Effector CD8-positive, alpha-beta T cell (primary cell): ENCODE measurements around the gene XRCC2.
"Not testable (repeated sequence)": the region's sequence is repeated elsewhere in the genome, so short reads cannot be mapped to it uniquely, and the experiment has no call there.

Experiments used
- DNase-seq: peaks from one replicate; lab custom pipeline; 2025; lab: John Stamatoyannopoulos, UW
- total RNA-seq, 4 experiments: gene quantifications; one replicate each; lab custom pipeline; 2026; lab: John Stamatoyannopoulos, UW

XRCC2 gene
- total RNA-seq = 0.19 to 4.2 (median 2.1) reads per million in 4 experiments

DNA sequence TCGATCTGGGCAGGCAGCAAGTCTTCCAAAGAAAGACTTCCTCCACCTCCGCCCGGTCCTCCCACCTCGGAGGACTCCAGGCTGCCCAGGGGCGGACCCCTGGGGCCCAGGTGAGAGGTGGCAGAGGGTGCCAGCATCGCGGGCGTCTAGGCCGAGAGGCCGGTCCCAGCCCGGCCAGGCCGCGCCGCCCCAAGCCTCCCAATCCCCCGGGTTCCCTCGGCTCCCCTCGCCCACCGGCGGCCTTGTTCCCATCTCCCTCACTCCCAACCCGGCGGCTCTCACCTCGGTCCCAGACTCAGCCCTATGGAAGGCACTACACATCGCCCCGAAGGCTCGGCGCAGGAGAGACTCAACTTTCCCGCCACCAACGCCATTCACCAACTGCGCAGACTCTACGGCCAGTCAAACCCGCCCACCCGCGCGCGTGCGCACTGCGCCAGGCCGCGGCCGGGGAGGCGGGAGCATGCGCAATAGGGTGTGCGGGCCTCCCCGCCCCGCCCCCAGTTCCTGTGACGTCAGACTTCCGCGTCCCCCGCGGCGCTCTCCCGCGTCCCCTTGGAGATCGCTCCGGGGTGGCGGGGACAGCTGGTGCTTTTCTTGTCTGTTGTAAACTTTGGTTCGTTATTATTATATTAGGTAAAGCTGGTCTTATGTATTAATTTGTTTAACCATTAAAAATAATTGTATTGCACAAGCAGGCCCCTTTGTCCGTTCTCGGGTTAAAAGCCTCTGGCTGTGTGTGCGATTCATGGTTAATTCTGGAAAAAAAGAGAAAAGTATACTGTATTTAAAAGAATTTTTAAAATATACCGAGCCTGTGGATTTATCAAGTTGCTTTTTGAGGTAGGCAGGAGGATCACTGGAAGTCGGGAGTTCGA, at the start of gene XRCC2:
TSS of gene XRCC2 (minus strand) at position 383 of the 878 bp plus-strand sequence. CDS start at position 321, 62 bp downstream.
- peak; percentile 95 for DNase-seq

DNA sequence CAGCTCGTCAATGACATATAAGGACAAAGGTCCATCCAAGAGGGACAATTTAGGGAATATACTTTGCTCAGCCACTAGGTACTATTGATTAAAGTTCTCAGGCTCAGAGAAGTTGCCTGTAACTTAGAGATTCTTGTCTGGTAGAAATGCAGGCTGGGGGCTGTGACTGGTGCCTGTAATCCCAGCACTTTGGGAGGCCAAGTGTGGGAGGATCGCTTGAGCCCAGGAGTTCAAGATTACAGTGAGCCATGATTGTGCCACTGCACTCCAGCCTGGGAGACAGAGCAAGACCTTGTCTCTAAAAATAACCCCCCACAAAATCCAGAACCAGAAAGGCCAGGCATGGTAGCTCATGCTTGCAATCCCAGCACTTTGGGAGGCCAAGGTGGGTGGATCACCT, 47.4 kb upstream of the XRCC2 start:
- no peak for DNase-seq

DNA sequence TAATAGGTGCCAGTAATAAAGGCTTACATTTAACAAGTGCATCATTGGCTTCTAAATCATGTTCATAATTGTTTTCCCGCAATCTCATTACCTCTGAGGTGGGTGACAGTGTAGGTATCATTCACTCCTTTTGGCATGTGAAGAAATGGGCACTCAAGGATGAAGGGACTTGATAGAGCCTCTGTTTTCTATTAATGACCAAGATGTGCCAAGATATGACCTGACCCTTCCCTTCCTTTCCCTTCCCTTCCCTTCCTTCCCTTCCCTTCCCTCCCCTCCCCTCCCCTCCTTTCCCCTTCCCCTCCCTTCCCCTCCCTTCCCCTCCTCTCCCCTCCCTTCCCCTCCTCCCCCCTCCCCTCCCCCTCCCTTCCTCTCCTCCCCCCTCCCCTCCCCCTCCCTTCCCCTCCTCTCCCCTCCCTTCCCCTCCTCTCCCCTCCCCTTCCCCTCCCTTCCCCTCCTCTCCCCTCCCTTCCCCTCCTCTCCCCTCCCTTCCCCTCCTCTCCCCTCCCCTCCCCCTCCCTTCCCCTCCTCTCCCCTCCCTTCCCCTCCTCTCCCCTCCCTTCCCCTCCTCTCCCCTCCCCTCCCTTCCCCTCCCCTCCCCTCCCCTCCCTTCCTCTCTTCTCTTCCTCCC, 36.6 kb upstream of the XRCC2 start:
- DNase-seq = not testable (repeated sequence)

DNA sequence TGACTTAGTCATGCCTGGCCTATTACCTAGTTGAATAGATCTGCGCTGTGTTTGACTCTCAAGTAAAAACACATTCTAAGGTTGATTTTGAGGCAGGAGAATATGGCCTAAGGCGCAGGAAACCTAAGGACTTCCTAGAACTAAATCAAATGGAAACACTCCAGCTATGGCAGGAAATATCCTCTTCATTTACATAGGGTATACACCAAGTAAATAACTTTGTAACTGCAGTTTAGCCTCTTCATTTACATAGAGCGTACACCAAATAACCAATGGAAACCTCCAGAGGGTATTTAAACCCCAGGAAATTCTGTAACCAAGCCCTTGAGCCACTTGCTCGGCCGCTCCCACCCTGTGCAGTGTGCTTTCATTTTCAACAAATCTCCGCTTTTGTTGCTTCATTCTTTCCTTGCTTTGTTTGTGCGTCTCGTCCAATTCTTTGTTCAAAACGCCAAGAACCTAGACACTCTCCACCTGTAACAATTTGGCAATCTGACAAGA, 35.6 kb upstream of the XRCC2 start:
- DNase-seq = no peak

DNA sequence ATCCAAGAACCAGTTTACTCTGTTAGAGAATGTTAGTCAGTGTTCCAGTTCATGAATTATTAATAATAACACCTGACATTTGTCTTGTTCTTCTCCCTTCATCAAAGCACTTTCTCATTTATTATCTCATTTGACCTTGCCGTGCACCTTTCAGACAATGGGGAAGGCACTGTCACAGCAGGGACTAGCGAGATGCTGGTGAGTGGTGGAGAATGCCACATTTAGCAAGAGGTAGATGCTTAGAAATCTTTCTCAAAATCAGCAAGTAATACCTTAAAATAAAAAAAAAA, 34.2 kb upstream of the XRCC2 start:
- DNase-seq = no peak

DNA sequence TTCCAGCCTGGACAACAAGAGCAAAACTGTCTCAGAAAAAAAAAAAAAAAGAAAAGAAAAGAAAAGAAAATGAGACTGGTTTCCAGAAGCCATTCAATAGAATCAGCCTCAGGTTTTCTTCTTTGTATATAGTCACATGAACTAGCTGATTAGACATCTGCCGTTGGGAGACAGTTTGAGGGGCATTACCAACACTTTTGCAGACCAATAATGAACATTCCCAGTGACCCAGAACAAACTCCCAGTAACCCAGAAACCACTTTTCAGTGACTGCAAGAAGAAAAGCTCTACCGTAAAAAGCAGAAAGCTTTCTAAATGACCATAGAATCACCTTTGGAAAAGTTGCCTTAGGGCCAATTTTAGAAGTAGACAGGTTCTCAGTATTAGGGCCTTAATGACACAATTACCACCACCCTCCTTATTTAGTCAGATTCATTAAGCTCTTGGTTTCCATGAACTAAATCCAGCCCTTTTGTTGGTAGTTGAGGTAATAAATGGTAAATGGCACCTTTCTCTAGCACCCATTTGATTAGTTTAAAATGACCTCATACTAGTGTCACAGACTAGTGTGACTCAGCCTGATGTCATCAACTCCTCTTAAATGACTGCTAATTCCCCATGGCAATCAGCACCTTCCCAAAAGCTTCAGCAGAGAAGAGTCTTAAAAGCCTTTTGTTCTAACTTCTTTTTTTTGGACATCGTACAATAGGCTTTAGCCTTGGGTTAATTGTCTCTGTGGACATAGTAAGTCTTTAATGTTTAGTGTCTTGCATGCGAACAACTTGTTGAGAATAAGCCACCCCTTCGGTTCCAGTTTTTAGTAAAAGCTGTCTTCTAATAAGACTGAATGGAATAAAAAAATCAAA, 33.6 kb upstream of the XRCC2 start:
- DNase-seq = no peak

DNA sequence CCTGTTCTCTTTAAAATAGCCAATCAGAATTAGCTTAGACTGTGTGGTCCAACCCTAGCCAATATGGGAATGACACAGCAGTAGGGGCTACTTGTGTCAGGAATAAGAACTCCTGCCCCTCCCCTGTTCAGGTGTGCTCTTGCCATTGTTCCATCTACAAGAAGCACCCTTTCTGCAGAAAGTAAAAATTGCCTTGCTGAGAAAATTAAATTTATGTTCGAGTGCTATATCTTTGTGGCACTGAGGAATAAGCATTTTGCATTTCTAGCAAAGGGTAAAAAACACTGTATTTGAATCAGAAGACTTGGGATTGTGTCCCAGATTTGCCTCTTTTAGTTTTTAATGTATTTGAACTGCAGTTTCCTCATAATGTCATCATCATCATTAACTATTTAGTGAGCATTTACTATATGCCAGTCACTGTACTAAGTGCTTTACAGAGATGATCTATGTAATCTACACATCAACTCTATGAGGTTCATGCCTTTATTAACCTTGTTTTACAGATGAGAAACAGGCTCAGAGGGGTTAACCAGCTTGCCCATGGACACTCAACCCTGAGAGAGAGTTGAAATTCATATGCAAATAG, 28.9 kb upstream of the XRCC2 start:
- no peak for DNase-seq

DNA sequence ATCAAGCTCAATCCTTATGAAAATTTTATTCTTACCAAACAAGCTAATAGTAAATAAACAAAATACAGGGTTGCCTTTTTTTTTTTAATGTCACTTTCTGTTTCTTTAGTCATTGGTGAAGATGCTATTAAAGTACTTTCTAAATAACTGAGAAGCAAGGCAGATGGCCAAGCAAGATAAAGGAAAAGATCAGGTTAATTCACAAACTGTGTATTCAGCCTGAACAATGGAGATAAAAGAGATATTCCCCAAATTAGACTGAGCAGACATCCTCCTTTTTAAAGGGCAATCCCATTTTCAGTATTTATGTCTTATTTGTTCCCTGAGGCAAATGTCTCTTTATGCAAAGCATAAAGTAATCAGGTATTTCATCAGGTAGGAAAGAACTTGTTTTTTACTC, 23.1 kb upstream of the XRCC2 start:
- no peak for DNase-seq

DNA sequence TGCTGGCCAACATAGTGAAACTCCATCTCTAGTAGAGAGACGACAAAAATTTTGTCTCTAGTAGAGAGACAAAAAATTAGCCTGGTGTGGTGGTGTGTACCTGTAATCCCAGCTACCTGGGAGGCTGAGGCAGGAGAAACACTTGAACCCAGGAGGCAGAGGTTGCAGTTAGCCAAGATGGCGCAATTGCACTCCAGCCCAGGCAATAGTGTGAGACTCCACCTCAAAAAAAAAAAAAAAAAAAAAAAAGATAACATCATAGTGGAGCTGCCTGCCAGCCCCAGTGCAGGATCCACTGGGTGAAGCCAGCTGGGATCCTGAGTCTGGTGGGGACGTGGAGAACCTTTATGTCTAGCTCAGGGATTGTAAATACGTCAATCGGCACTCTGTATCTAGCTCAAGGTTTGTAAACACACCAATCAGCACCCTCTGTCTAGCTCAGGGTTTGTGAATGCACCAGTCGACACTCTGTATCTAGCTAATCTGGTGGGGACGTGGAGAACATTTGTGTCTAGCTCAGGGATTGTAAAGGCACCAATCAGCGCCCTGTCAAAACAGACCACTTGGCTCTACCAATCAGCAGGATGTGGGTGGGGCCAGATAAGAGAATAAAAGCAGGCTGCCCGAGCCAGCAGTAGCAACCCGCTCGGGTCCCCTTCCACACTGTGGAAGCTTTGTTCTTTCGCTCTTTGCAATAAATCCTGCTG, 21.5 kb upstream of the XRCC2 start:
- not testable (repeated sequence) for DNase-seq

DNA sequence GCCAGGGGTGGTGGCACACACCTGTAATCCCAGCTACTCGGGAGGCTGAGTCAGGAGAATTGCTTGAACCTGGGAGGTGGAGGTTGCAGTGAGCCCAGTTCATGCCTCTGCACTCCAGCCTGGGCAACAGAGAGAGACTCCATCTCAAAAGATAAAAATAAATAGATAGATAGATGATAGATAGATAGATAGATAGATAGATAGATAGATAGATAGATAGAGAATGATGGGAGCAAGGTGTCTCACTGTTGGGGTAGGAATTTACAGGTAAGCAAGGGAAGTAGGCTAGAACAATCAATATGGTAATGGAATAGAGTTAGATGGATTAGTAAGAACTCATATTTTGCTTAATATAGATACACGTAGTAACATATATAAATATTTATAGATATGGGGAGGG, 16.3 kb upstream of the XRCC2 start:
- DNase-seq = not testable (repeated sequence)

DNA sequence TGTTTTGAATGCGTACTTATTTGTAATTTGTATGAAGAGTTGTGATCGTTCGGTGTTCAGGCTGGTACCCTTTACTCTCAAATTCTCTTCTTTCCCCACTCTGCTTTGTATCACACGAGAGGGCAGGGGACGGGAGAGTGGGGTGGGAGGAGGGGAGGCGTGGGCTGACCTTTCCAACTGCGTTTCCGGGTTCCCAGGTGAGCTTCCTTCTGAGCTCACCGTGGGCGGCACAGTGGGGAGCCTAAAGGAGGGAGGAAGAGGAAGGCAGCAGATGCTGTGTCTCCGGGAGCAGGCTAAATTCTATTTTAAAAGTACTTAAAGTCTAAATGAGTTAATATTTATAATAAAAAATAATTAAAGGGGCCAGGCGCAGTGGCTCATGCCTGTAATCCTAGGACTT, 7.4 kb upstream of the XRCC2 start:
- DNase-seq = no peak

DNA sequence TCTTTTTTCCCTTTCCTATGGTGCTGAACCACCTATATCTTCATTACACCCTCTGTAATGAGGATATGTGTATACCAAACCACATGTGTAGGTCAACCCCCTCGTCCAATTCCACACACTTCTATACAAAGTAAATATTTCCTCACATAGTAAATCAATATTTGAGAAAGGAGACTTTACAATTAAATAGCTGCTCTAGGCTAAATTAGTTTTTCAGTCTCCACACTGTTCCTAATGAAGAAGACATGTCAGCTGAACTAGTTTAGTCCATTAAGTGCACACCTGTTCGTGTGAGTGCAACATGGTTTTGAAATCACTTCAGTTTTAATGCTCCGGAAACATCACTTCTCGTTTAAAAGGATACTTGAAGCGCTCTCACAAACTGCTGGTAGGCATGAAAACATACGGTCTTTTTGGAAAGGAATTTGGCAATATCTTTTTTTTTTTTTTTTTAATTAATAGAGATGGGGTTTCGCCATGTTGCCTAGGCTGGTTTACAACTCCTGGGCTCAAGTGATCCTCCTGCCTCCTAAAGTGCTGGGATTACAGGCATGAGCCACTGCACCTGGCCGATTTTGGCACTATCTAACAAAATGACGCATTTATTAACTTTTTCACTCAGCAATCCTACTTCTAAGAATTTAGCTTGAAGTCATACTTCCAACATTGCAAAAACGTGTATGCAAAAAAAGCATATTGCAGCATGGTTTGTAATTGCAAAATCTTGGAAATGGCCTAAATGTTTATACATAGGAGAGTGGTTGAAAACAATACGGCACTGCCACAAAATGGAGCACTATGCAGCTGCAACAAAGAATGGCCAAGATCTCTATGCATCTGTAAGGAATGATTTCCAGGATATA, 2.1 kb upstream of the XRCC2 start:
- no peak for DNase-seq

DNA sequence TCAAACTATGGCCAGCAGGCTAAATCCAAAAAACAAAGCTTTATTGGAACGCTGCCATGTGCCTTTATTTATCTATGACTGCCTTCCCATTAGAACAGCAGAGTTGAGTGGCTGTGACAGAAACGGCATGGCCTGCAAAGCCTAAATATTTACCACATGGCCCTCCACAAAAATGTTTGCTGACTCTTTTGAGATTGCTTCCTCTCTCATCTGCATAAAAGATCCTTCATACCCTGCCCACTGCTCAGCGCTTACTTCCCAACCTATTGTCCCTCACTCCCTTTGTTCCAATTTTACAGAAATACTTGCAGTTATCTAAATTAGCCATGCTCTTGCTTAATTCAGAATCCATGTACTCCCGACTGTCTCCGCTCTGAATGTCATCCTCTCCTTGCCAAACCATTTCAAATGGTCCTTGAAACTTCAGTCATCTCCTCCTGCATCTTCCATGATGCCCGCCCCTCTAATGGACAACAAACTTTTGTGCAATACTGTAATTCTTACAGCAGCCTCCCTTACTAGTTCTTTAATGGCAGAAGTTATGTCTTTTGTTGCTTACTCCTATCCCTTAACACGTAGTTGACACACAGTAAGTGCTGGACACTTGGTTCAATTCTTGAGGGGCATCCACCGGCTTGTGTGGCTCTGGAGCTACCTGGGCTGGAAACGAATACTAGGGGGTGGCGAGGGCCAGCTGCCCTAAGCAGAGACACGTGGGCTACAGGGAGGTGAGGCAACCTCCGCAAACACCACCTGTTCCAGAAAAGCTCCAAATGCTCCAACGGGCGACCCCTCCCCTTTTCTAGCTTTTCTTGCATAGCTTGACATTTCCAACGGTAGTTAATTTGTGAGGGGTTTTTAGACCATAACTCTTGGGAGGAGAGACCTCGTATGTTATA, 832 bp downstream of the XRCC2 start:
- no peak for DNase-seq

DNA sequence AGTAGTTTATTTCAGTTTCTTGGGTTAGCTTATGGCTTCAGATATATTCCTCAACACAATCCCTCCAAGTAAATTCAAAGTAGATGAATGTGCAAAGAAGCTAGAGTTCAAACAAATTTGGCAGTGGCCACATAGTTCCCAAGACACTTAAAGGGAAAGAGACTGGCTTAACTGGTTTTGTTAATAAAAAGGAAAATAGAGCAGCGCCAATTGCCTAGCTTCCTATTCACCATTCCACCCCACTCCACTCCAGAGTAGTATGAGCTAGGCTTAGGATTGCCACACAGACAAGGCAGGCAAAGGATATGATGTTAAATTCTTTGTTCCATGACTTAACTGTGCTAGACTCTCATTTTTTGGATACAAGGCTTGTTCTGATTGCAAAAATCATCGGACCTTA, 2.0 kb downstream of the XRCC2 start:
- DNase-seq = no peak

DNA sequence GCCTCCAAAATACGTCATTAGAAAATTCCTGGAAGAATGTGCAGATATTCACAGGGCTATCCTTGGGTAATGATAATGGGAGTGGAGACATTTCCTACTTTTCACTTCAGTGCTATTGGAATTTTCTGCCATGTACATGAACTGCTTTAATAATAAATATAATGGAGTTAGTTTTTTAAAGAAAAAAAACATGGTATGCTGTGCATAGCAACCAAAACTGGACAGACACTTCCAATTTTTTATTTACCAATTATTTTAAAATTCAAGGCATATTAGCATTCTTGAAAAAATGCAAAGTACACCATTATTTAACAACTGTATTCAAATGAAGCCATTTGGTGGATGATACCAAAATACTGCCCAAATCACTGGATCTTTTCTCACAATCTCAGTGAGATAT, 3.3 kb downstream of the XRCC2 start:
- no peak for DNase-seq

DNA sequence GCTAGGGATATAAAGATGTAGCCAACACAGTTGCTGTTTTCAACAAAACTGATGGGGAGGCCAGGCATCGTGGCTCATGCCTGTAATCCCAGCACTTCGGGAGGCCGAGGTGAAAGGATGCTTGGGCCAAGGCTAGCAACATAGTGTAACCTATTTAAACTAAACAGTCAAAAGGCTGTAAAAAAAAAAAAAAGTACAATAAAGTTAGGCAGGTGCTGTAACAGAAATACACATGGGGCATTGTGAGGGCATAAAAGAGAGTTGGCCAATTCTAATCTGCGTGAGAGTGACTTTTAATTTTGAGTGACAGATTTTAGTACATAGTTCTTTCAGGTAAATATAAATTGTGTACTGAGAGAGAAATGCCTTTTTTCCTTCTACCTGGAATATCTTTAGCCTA, 6.2 kb downstream of the XRCC2 start:
- DNase-seq = no peak

DNA sequence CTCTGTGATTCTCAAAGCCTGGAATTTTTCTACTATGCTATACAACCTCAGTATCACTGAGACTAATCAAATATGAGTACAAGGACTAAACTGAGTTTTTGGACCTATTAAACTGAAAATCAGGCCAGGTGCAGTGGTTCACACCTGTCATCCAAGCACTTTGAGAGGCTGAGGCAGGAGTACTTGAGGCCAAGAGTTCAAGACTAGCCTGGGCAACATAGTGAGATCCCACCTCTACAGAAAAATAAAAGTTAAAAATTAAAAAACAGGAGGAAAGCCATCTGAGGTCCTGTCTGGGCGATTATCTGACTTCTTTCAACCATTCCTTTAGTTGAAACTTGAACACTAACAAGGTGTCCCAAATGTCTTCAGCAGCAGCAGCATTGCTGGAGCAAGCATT, 7.0 kb downstream of the XRCC2 start:
- no peak for DNase-seq

DNA sequence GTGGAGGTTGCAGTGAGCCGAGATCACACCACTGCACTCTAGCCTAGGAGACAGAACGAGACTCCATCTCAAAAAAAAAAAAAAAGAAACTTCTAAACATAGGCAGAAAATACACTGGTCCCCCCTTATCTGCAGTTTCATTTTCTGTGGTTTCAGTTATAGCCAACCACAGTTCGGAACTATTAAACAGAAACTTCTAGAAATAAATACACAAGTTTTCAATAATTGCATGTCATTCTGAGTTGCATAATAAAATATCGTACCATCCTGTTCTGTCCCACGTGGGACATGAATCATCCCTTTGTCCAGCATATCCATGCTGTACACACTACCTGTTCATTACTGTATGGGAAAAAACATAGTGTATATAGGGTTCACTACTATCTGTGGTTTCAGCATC, 8.0 kb downstream of the XRCC2 start:
- DNase-seq = no peak

DNA sequence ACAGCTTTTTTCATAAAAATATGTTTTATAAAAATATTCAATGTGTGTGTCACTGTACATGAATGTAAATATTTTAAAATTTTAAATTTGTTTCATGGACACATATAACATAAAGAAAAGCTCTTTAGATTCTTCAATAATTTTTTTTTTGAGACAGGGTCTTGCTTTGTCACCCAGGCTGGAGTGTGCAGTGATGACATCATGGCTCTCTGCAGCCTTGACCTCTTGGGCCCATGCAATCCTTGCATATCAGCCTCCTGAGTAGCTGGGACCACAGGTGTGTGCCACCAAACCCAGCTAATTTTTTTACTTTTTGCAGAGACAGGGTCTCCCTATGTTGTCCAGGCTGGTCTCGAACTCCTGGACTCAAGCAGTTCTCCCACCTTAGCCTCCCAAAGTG, 9.9 kb downstream of the XRCC2 start:
- DNase-seq = no peak
